Activated T-helper 2 cell treated with anti-CD3 and anti-CD28 coated beads, Interferon-gamma antibody, Interleukin-2, Interleukin-4, amounts not matched to agents 10 μg/mL and 5 μg/mL and 100 μg/mL, durations not matched to agents 14 hours and 24 hours and 36 hours (primary cell): ENCODE data around the gene UXS1. TPM values are rescaled to one million over a fixed set of nuclear protein-coding genes. Genes with fewer than 3 reads are reported as not detected.

Experiments
- DNase-seq: peaks from one replicate; pipeline ENCODE4 v3.0.0; 2021; ENCODE audit warnings: low spot score
- H3K27ac Mint-ChIP-seq: one replicate; pipeline ENCODE4 v1.8.0; 2021; ENCODE audit warnings: mixed read lengths
- H3K27me3 Mint-ChIP-seq: one replicate; pipeline ENCODE4 v1.8.0; 2021; ENCODE audit warnings: low read depth, mixed read lengths
- H3K36me3 Mint-ChIP-seq: one replicate; pipeline ENCODE4 v1.8.0; 2021; ENCODE audit warnings: low read depth, mixed read lengths
- H3K4me1 Mint-ChIP-seq: one replicate; pipeline ENCODE4 v1.8.0; 2021; ENCODE audit warnings: low read depth, mixed read lengths
- H3K4me3 Mint-ChIP-seq: one replicate; pipeline ENCODE4 v1.8.0; 2021; ENCODE audit warnings: low read depth, mild to moderate bottlenecking, moderate library complexity, mixed read lengths
- H3K9me3 Mint-ChIP-seq: one replicate; pipeline ENCODE4 v1.8.0; 2021; ENCODE audit warnings: mixed read lengths
- intact Hi-C: fragments of 100-400 bp; cut with micrococcal nuclease; formaldehyde crosslinking; loops from one replicate; pipeline ENCODE4 v1.15.1; 2023
- total RNA-seq: library from RNA; stranded (reverse); gene quantifications from 2 replicates; pipeline ENCODE4 v1.2.3, GENCODE V29; 2022

The UXS1 gene
- total RNA-seq, 1 donor from 2014 or later = 29.7 TPM

GRCh38 chr2:106044021-106044420 is 150.1 kb downstream of the UXS1 start:
- Mint-ChIP-seq H3K4me3 (no peak overlapping the region), H3K9me3 (no peaks in the 10 kb centered on the region), H3K27me3 (peaks cover 3% of the 10 kb centered on the region), H3K4me1 (no peaks in the 10 kb centered on the region), H3K36me3 (no peaks in the 10 kb centered on the region), H3K27ac (no peak overlapping the region)
- intact Hi-C loops = no loop called here
- no peak for DNase-seq
